IPS-18a (cell line): ENCODE data around the gene ZBTB44.

Source experiments
- H3K27ac ChIP-seq: one replicate; pipeline ENCODE4 v1.5.1; 2013; ENCODE audit warnings: low read length
- H3K27me3 ChIP-seq: one replicate; pipeline ENCODE4 v1.6.1; 2013; ENCODE audit warnings: mild to moderate bottlenecking, low read length; ENCODE audit not compliant: control insufficient read depth, insufficient read depth
- H3K36me3 ChIP-seq: one replicate; pipeline ENCODE4 v1.6.1; 2013; ENCODE audit warnings: low read depth, low read length; ENCODE audit not compliant: control insufficient read depth
- H3K4me1 ChIP-seq: one replicate; pipeline ENCODE4 v1.6.1; 2013; ENCODE audit warnings: low read depth, low read length; ENCODE audit not compliant: control insufficient read depth
- H3K4me3 ChIP-seq: one replicate; pipeline ENCODE4 v1.5.1; 2013; ENCODE audit warnings: low read length
- H3K9ac ChIP-seq: one replicate; pipeline ENCODE4 v1.6.1; 2013; ENCODE audit warnings: mild to moderate bottlenecking, low read length, moderate library complexity
- H3K9me3 ChIP-seq: one replicate; pipeline ENCODE4 v1.6.1; 2013; ENCODE audit warnings: low read depth, low read length; ENCODE audit not compliant: control insufficient read depth

The ZBTB44 gene

DNA sequence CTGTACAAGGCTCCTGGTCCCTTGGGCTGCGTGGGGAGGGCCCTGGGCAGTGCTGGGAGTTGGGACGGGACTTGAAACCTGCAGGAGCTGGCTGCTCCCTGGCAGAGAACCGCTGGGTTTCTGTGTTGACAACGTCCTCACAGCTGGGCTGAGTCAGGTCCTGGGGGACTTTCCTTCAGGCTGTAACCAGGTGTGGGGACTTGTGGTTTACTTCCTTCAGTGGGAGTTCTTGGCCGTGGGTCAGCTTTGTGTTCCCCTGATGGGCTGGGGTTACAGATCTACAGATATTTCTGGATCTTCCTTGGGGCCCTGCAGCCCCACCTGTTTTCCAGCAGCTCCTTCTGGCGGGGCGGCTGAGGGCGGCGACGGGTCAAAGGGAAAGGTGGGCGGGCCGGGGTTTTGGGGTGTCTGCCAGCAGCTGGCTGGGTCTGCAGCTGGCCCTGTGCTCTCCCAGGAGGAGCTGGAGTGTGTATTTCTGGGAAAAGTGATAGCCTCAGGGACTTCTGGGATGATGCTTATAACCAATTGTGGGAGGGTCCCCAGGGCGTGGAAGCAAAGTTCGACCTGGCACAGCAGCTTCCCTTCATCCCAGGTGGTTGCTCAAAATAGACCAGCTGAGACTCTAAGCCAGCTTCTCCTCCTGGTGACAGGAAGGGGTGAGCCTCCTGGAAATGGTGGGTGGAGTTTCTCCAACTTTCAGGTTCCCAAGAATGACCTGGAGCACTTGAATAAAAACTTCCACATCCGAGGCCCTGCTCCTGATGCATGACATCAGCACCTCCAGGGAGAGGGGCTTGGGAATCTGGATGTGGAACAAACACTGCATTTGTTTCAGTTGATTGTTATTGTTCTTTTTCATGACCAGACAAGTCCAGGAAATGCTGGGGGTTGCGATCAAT, 136.0 kb downstream of the ZBTB44 start:
- H3K9me3 ChIP-seq = no peaks in the 10 kb centered on the region
- no peak overlapping the region for H3K9ac ChIP-seq
- no peaks in the 10 kb centered on the region for H3K27me3 ChIP-seq
- no peak overlapping the region for H3K27ac ChIP-seq
- H3K36me3 ChIP-seq = no peaks in the 10 kb centered on the region
- no peaks in the 10 kb centered on the region for H3K4me1 ChIP-seq
- H3K4me3 ChIP-seq = no peak overlapping the region

DNA sequence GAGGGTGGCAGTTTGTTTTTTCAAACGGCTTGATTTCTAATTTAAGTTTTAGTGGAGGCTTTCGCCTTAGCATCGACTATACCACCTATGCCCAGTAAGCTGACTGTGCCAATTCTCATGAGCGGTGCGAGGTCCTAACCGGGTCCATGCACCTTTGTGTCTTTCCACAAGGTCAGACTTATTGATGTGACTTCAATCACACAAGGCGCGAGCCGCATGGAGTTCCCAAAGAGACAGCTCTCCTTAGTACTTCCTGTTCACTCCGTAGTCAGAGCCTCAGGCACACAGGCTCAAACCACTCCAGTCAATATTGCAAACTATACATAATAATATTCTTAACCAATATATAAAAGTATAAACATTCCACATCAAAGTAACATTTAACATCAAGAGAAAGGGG, 136.9 kb downstream of the ZBTB44 start:
- H3K4me1 ChIP-seq = no peaks in the 10 kb centered on the region
- no peaks in the 10 kb centered on the region for H3K9me3 ChIP-seq
- H3K9ac ChIP-seq = no peak overlapping the region
- H3K27ac ChIP-seq = no peak overlapping the region
- H3K4me3 ChIP-seq = no peak overlapping the region
- H3K27me3 ChIP-seq = no peaks in the 10 kb centered on the region
- H3K36me3 ChIP-seq = no peaks in the 10 kb centered on the region
